ENCODE data around the gene ZSCAN21.
A peak's percentile ranks its signal among the peaks of the same experiment; 100 is the strongest.
"Not testable (repeated sequence)": the region's sequence is repeated elsewhere in the genome, so short reads cannot be mapped to it uniquely, and the experiment has no call there.

Gene ZSCAN21

DNA sequence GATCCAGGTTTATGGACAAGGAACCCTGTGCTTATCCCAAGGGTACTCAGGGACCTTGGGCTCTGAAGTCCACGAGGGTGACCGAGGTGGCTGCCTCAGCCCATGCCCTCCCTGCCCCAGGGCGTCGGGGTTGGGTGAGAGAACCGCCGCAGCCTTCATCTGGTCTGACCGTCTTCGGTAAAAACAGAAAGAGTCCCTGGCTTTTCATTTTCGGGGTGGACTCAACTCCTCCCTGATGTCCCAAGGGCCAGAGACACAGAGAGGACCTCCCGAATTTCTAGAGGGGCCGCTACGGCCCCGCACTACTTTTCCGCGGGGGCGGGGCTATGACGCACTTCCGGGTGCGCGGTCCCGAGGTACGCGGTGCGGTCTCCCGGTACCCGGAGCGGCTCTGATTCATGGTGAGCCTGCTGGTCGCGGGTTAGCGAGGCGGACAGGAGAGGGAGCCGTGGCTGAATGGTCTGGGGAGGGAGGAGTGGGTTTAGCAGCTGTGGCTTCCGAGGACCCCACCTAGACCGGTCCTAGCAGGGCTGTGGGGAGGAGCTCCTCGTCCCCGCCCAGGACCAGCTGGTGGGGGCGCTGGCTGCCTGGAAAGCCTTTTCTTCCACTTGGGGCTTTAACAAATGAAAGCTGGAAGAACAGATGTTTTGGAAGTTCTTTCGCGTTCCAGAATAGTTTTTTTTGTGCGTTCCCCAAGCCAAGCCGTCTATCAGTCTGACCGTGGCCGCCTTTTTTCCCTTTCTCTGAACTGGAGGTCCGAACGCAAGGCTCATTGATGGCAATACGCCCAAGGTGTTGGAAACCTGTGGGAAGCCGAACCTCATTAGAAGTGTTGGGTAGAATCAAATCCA, at the start of gene ZSCAN21:
Gene ZSCAN21 (plus strand): TSS at position 334 of the 851 bp plus-strand sequence. CDS start 7,233 bp downstream, outside the sequence.
- DNase-seq (ENCODE audit: low read depth), result peak; percentile 55
- peak within 1 kb of the TSS; percentile 81 for H3K4me3 ChIP-seq (ENCODE audit: low read depth, low read length)

DNA sequence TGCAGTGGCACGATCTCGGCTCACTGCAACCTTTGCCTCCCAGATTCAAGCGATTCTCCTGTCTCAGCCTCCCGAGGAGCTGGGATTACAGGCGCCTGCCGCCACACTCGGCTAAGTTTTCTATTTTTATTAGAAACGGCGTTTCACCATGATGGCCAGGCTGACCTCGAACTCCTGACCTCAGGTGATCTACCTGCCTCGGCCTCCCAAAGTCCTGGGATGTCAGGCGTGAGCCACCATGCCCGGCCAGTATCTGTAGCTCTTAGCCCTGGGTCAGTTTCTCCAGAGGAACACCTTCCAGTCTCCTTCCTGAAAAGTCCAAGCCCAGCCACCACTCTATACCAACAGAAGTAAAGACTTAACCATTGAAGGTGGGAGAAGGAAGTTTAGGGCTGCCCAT, 49.3 kb upstream of the ZSCAN21 start:
- DNase-seq (ENCODE audit: low read depth), result no peak
- no peak overlapping the region for H3K4me3 ChIP-seq (ENCODE audit: low read depth, low read length)

DNA sequence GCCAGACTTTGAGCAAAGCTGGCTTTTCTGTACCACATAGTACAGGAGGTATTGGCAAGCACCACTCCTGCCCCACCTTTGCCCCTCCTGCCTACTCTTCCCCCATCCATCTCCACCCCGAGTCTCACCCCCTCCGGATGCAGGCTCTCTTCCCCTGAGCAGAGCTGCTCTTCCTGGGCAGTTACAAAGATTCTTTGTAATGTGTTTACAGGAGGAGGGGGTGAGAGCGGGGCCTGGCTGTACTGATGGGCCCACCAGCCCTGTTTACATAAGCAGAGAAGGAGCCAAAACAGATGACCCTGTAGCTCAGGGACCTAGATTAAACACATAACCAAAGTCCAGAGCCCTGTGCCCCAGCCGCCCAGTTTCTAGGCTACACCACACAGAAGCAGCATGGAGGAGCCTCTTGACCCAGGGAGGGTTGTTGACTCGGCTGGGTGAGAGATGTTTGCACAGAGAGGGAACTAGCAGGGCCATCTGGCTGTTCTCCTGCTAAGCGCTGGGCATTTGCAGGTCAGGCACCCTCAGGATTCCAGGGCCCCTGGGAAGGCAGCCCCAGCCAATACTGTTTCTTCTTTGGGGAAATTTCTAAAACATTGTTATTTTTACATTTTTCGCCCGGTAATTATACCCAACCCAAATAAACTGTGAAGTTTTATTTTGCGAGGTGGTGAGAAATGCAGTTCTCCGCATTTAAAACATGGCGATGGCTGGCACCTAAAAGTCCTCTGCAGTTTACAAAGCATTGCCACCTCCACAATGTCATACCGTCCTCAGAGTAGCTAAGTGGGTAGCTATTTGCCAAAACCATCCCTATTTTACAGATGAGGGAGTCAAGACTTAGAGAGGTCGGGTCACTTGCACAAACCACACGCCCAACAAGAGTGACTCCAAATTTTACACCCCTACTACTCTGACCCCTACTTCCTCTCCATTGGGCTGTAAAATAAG, 45.6 kb upstream of the ZSCAN21 start:
- DNase-seq (ENCODE audit: low read depth), result no peak

DNA sequence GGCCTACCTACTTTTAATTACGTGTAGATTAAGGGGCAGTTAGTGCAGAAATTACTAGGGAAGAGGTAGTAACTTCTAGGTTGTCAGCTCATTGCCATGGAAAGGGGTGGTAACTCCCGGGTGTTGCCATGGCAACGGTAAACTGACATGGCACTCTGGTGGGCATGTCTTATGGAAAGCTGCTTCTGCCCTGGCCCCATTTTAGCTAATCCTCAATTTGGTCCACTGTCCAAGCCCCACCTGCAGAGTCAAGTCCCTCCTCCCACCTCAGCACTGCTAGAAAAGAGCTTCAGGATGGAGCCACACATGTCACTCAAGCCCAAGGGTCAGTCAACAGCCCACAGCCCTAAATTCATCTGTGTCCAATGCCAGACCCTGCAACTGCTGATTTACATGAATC, 41.7 kb upstream of the ZSCAN21 start:
- no peak for DNase-seq (ENCODE audit: low read depth)
- H3K4me3 ChIP-seq (ENCODE audit: low read depth, low read length), result no peak overlapping the region

More for the DNA sequence above, 45.6 kb upstream of the ZSCAN21 start:
- H3K4me3 ChIP-seq (ENCODE audit: low read depth, low read length), result no peak overlapping the region

- no peak for DNase-seq (ENCODE audit: low read depth)
- H3K4me3 ChIP-seq (ENCODE audit: low read depth, low read length), result no peak overlapping the region
These were observed 41.0 kb upstream of the ZSCAN21 start for GRCh38 chr7:100008525-100008924.

- not testable (repeated sequence) for DNase-seq (ENCODE audit: low read depth); H3K4me3 ChIP-seq (ENCODE audit: low read depth, low read length)
These were observed 39.6 kb upstream of the ZSCAN21 start for GRCh38 chr7:100009952-100010351.

GRCh38 chr7:100010901-100011300, 38.7 kb upstream of the ZSCAN21 start:
- H3K4me3 ChIP-seq (ENCODE audit: low read depth, low read length), result no peak overlapping the region
- no peak for DNase-seq (ENCODE audit: low read depth)

DNA sequence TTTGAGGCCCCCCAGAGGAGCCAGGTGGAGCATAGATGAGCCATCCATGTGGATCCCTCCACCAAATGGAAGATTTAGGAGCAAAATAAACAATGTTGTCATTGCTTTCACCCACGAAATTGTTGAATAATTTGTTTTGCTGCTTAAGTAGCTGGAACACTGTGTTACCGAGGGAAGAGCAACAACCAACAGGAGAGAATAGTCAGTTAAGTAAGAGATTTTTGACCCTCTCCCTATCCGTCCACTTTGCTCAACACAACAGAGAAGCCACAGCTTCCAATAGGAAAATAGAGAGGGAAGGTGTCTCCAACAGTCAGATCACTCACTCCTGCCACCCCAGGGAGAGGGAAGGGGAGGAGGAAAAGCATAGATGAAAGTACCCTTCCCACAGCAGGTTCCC, 38.1 kb upstream of the ZSCAN21 start:
- no peak for DNase-seq (ENCODE audit: low read depth)
- no peak overlapping the region for H3K4me3 ChIP-seq (ENCODE audit: low read depth, low read length)

DNA sequence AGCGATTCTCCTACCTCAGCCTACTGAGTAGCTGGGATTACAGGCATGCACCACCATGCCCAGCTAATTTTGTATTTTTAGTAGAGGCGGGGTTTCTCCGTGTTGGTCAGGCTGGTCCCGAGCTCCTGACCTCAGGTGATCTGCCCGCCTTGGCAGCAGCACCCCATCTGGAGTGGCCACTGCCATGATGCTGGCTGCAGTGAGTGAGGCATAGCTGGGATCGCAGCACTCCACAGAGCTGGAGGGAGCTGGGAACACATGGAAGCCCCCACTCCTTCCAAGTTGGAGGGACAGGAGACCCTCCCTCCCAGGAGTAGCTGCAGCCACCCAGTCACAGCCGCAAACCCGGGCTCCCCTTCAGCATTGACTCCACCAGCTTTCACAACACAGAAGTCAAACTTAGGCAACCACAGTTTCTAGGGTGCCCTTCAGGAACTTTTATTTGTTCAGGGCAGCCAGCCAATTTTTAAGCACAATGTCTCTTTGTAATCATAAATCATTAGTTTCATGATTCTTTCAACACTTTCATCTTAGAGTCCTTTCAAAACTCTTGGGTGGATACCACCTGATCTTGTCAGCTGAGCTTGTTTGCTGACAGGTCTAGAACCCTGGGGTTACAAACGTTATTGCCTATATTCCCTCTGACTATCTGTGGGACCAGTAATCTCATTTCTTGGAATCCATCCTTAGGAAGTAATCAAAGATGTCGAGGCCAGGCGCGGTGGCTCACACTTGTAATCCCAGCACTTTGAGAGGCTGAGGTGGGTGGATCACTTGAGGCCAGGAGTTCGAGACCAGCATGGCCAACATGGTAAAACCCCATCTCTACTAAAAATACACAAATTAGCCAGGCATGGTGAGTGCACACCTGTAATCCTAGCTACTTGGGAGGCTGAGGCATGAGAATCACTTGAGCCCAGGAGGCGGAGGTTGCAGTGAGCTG, 36.9 kb upstream of the ZSCAN21 start:
- not testable (repeated sequence) for DNase-seq (ENCODE audit: low read depth); H3K4me3 ChIP-seq (ENCODE audit: low read depth, low read length)

DNA sequence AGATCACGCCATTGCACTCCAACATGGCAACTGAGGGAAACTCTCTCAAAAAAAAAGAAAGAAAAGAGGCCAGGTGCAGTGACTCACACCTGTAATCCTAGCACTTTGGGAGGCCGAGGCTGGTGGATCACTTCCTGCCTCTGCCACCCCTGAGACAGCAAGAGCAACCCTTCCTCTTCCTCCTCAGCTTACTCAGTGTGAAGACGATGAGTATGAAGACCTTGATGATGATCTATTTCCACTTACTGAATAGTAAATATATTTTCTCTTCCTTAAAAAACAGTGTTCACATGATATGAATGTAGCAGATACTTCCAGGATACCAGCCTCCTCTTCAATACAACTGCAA, 36.3 kb upstream of the ZSCAN21 start:
- DNase-seq (ENCODE audit: low read depth), result no peak

GRCh38 chr7:100015232-100016214, 34.1 kb upstream of the ZSCAN21 start, which contains the start of gene ZKSCAN1:
Gene ZKSCAN1, plus strand, starts transcription at chr7:100015596. Its CDS starts 7,911 bp downstream, at chr7:100023507.
- peak; percentile 78 for DNase-seq (ENCODE audit: low read depth)
- peak within 1 kb of the TSS; percentile 99 for H3K4me3 ChIP-seq (ENCODE audit: low read depth, low read length)

More for the DNA sequence above, 36.3 kb upstream of the ZSCAN21 start:
- H3K4me3 ChIP-seq (ENCODE audit: low read depth, low read length), result no peak overlapping the region

- peak overlapping the region; percentile 99 for H3K4me3 ChIP-seq (ENCODE audit: low read depth, low read length)
- DNase-seq (ENCODE audit: low read depth), result no peak
These were observed 33.2 kb upstream of the ZSCAN21 start for GRCh38 chr7:100016215-100016901.

GRCh38 chr7:100017300-100017699, 32.3 kb upstream of the ZSCAN21 start:
- no peak for DNase-seq (ENCODE audit: low read depth)
- H3K4me3 ChIP-seq (ENCODE audit: low read depth, low read length), result no peak overlapping the region

- DNase-seq (ENCODE audit: low read depth), result no peak
- no peak overlapping the region for H3K4me3 ChIP-seq (ENCODE audit: low read depth, low read length)
These were observed 31.7 kb upstream of the ZSCAN21 start for GRCh38 chr7:100017875-100018274.

DNA sequence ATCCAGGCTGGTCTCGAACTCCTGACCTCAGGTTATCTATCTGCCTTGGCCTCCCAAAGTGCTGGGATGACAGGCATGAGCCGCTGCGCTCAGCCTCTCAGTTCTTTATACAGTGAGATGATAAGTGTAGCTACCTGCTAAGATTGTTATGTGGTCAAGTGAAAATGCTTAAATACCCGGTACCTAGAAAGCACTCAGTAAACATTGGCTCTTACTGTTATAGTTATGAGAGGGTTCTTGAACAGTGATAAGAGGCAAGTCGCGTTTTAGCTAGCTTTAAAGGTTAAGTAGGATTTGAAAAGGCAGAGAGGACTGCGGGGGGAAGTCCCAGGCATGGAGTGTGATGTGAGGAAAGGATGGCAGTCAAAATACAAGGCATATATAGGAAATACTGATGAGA, 29.7 kb upstream of the ZSCAN21 start:
- no peak for DNase-seq (ENCODE audit: low read depth)
- no peak overlapping the region for H3K4me3 ChIP-seq (ENCODE audit: low read depth, low read length)

- DNase-seq (ENCODE audit: low read depth), result no peak
- H3K4me3 ChIP-seq (ENCODE audit: low read depth, low read length), result no peak overlapping the region
These were observed 28.3 kb upstream of the ZSCAN21 start for GRCh38 chr7:100021297-100021696.

- H3K4me3 ChIP-seq (ENCODE audit: low read depth, low read length), result no peak overlapping the region
- DNase-seq (ENCODE audit: low read depth), result no peak
These were observed 27.0 kb upstream of the ZSCAN21 start for GRCh38 chr7:100022621-100023020.

All from skeletal muscle cell (primary cell).